H9 (cell line): ENCODE data around the gene QSOX1. TPM values are rescaled to one million over a fixed set of nuclear protein-coding genes. Genes with fewer than 3 reads are reported as not detected.

ENCODE experiments used
- DNase-seq: peaks from one replicate; pipeline ENCODE4 v3.0.0-alpha.2; 2017
- H2AFZ ChIP-seq: one replicate; pipeline ENCODE4 v1.6.1; 2013; ENCODE audit warnings: mild to moderate bottlenecking, low read length, control low read depth, moderate library complexity
- H2AK5ac ChIP-seq: 2 replicates; pipeline ENCODE4 v1.6.1; 2013; ENCODE audit warnings: low read length, control low read depth, mixed read lengths; ENCODE audit not compliant: insufficient read length
- H2BK120ac ChIP-seq: one replicate; pipeline ENCODE4 v1.6.1; 2013; ENCODE audit warnings: low read depth, mild to moderate bottlenecking, low read length, control low read depth, inconsistent platforms; ENCODE audit not compliant: poor library complexity, severe bottlenecking
- H2BK12ac ChIP-seq: 2 replicates; pipeline ENCODE4 v1.6.1; 2013; ENCODE audit warnings: low read length, control low read depth, mixed read lengths, low read depth; ENCODE audit not compliant: insufficient read length
- H2BK15ac ChIP-seq: 2 replicates; pipeline ENCODE4 v1.6.1; 2013; ENCODE audit warnings: low read depth, low read length, control low read depth
- H2BK20ac ChIP-seq: one replicate; pipeline ENCODE4 v1.6.1; 2013; ENCODE audit warnings: low read depth, mild to moderate bottlenecking, low read length, control low read depth, inconsistent platforms; ENCODE audit not compliant: poor library complexity, severe bottlenecking
- H2BK5ac ChIP-seq: 2 replicates; pipeline ENCODE4 v1.6.1; 2013; ENCODE audit warnings: low read length, control low read depth, mixed read lengths; ENCODE audit not compliant: insufficient read length
- H3K14ac ChIP-seq: 2 replicates; pipeline ENCODE4 v1.6.1; 2013; ENCODE audit warnings: low read length, control low read depth; ENCODE audit not compliant: insufficient read depth
- H3K18ac ChIP-seq: 2 replicates; pipeline ENCODE4 v1.6.1; 2013; ENCODE audit warnings: low read depth, mild to moderate bottlenecking, mixed read lengths, low read length, control low read depth; ENCODE audit not compliant: insufficient read length
- H3K23ac ChIP-seq: 2 replicates; pipeline ENCODE4 v1.6.1; 2013; ENCODE audit warnings: low read length, control low read depth, mixed read lengths, low read depth; ENCODE audit not compliant: insufficient read length
- H3K23me2 ChIP-seq: 2 replicates; pipeline ENCODE4 v1.6.1; 2013; ENCODE audit warnings: low read depth, mild to moderate bottlenecking, mixed read lengths, low read length, control low read depth; ENCODE audit not compliant: insufficient read length, poor library complexity, severe bottlenecking
- H3K27ac ChIP-seq: 2 replicates; pipeline ENCODE4 v1.5.1; 2013; ENCODE audit warnings: low read length, control low read depth, mixed read lengths, low read depth; ENCODE audit not compliant: insufficient read length
- H3K27me3 ChIP-seq: 2 replicates; pipeline ENCODE4 v1.6.1; 2013; ENCODE audit warnings: low read length, control low read depth, inconsistent platforms; ENCODE audit not compliant: insufficient read depth
- H3K4ac ChIP-seq: 2 replicates; pipeline ENCODE4 v1.6.1; 2013; ENCODE audit warnings: low read depth, mild to moderate bottlenecking, control low read depth, inconsistent platforms, low read length, moderate library complexity
- H3K4me1 ChIP-seq: 2 replicates; pipeline ENCODE4 v1.6.1; 2013; ENCODE audit warnings: low read length, control low read depth, inconsistent platforms; ENCODE audit not compliant: insufficient read depth
- H3K4me2 ChIP-seq: 2 replicates; pipeline ENCODE4 v1.6.1; 2013; ENCODE audit warnings: low read length, control low read depth, mixed read lengths; ENCODE audit not compliant: insufficient read length, insufficient read depth
- H3K56ac ChIP-seq: 2 replicates; pipeline ENCODE4 v1.6.1; 2013; ENCODE audit warnings: low read depth, mild to moderate bottlenecking, mixed read lengths, low read length, control low read depth; ENCODE audit not compliant: insufficient read length
- H3K79me1 ChIP-seq: 2 replicates; pipeline ENCODE4 v1.6.1; 2013; ENCODE audit warnings: low read depth, mild to moderate bottlenecking, moderate library complexity, low read length, control low read depth, inconsistent platforms; ENCODE audit not compliant: insufficient read depth, poor library complexity, severe bottlenecking
- H3K79me2 ChIP-seq: 2 replicates; pipeline ENCODE4 v1.6.1; 2013; ENCODE audit warnings: low read length, control low read depth, inconsistent platforms; ENCODE audit not compliant: insufficient read depth
- H3K9ac ChIP-seq: 2 replicates; pipeline ENCODE4 v1.6.1; 2013; ENCODE audit warnings: low read length, control low read depth, mixed read lengths; ENCODE audit not compliant: insufficient read length; ENCODE audit errors: extremely low read depth
- H3K9me3 ChIP-seq: one replicate; pipeline ENCODE4 v1.6.1; 2013; ENCODE audit warnings: low read depth, low read length, inconsistent platforms; ENCODE audit not compliant: control insufficient read depth
- H3T11ph ChIP-seq: one replicate; pipeline ENCODE4 v1.6.1; 2013; ENCODE audit warnings: mild to moderate bottlenecking, low read length, control low read depth, inconsistent platforms
- H4K20me1 ChIP-seq: one replicate; pipeline ENCODE4 v1.6.1; 2013; ENCODE audit not compliant: control insufficient read depth, insufficient read length, insufficient read depth
- H4K5ac ChIP-seq: 2 replicates; pipeline ENCODE4 v1.6.1; 2013; ENCODE audit warnings: low read depth, mild to moderate bottlenecking, mixed read lengths, low read length, control low read depth; ENCODE audit not compliant: insufficient read length
- H4K8ac ChIP-seq: replicated peaks from 2 replicates; pipeline ENCODE4 v1.6.1; 2013; ENCODE audit warnings: low read length, control low read depth, mixed read lengths, low read depth; ENCODE audit not compliant: insufficient read length
- H4K91ac ChIP-seq: 2 replicates; pipeline ENCODE4 v1.6.1; 2013; ENCODE audit warnings: low read depth, mild to moderate bottlenecking, moderate library complexity, mixed read lengths, low read length, control low read depth; ENCODE audit not compliant: insufficient read length
- H3K27ac Mint-ChIP-seq, 3 experiments: 2 replicates in 2 of 3; 3 replicates in 1 of 3; pipeline ENCODE4 v1.8.0; 2020 to 2021; ENCODE audit warnings: mixed read lengths in 3 of 3, mild to moderate bottlenecking in 1 of 3, moderate library complexity in 1 of 3
- H3K27me3 Mint-ChIP-seq: 2 replicates; pipeline ENCODE4 v1.8.0; 2021; ENCODE audit warnings: low read depth, mild to moderate bottlenecking, moderate library complexity, mixed read lengths
- H3K36me3 Mint-ChIP-seq, 3 experiments: 2 replicates in 2 of 3; 3 replicates in 1 of 3; pipeline ENCODE4 v1.8.0; 2020 to 2021; ENCODE audit warnings: low read depth in 3 of 3, mixed read lengths in 3 of 3; ENCODE audit not compliant: insufficient read depth in 1 of 3
- H3K4me1 Mint-ChIP-seq, 2 experiments: 2 replicates each; pipeline ENCODE4 v1.8.0; 2020; ENCODE audit warnings: mixed read lengths in 2 of 2
- H3K4me3 Mint-ChIP-seq, 2 experiments: 2 replicates in 1 of 2; 3 replicates in 1 of 2; pipeline ENCODE4 v1.8.0; 2020 to 2021; ENCODE audit warnings: mild to moderate bottlenecking in 2 of 2, mixed read lengths in 2 of 2, moderate library complexity in 1 of 2
- H3K9me3 Mint-ChIP-seq, 2 experiments: 2 replicates in 1 of 2; 3 replicates in 1 of 2; pipeline ENCODE4 v1.8.0; 2020; ENCODE audit warnings: mild to moderate bottlenecking in 2 of 2, mixed read lengths in 2 of 2, moderate library complexity in 1 of 2
- CTCF ChIP-seq: fragments of 200-600 bp; sonication (generic); conservative IDR thresholded peaks from 3 replicates; pipeline ENCODE4 v1.8.0; 2021; ENCODE audit warnings: antibody characterized with exemption, mild to moderate bottlenecking
- WGBS: extraction: QIAGEN DNeasy Blood & Tissue Kit; methylation state at CpG from one replicate; pipeline ENCODE4 v1.1.7; 2013; ENCODE audit warnings: missing lambda C conversion rate, low lambda C conversion rate, mixed read lengths; ENCODE audit not compliant: insufficient read length; ENCODE audit errors: extremely low coverage; 5-methylcytosine and 5-hydroxymethylcytosine counted together
- total RNA-seq: library from RNA; stranded (reverse); gene quantifications from 2 replicates; pipeline ENCODE4 v1.2.1, GENCODE V29; 2021

The QSOX1 gene
- total RNA-seq, 1 experiment from 2014 or later = 79.2 TPM

DNA sequence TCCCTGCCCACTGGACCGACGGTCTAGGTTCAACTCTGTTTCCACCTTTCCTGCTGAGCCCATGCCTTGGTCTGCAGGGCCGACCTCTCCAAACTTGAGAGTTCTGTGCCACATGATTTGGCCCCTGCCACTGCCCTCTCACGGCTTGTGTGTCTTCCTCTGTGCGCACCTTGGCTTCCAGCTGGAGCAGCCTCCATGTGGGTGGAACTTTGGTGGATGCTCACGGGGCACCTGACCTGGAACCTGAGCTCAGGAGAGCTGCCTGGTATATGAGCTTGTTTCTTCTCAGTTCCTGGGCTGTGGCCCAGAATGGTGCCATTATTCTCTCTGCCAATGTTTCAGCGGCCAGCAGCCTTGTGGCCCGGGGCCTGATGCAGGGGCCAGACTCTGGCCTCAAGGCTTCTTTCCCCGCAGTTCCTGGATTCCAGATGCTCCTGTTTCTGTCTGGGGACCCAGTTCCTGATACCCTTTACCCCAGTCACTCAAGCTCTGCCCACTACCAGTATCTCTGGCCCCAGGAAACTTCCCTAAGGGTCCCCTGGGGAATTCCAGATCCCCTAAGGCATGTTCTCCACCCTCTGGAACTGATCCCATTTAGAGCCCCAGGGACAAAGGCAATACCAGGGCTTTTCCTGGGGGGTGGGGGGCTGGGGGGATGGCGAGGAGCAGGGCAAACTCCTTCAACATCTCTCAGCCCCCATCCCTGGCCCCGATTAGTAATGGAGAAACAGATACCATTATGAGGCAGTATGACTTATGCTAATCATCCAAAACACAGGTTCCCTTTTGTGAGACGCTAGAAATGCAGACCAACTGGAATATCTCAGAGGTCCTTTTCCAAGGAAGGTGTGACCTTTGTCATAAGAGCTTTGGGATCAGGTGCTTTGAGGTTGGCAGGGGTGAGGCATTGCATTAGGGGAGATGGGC lies 11.1 kb downstream of the QSOX1 start:
- peak overlapping the region in 1 of 3 experiments; percentile 61; a peak in 2 of 7 replicates for H3K27ac Mint-ChIP-seq
- H3K4me1 Mint-ChIP-seq = peaks cover 49 to 51% of the 10 kb centered on the region in 2 experiments
- Histone ChIP-seq H3K18ac (no peak overlapping the region), H3K23me2 (no peaks in the 10 kb centered on the region), H3K79me2 (no peaks in the 10 kb centered on the region), H4K5ac (no peak overlapping the region), H3K79me1 (no peaks in the 10 kb centered on the region), H2BK5ac (no peak overlapping the region), H3K4me1 (peaks cover 2% of the 10 kb centered on the region), H4K20me1 (no peaks in the 10 kb centered on the region), H3T11ph (no peak overlapping the region), H2AFZ (no peak overlapping the region), H3K27ac (no peak overlapping the region), H3K9ac (no peak overlapping the region), H3K4ac (no peak overlapping the region), H2BK20ac (no peak overlapping the region), H4K91ac (no peak overlapping the region), H2BK15ac (no peak overlapping the region), H3K56ac (no peak overlapping the region), H3K4me2 (no peak overlapping the region), H3K27me3 (no peaks in the 10 kb centered on the region), H3K23ac (no peak overlapping the region), H2BK12ac (no peak overlapping the region), H3K9me3 (no peaks in the 10 kb centered on the region), H4K8ac (no peak overlapping the region), H3K14ac (no peak overlapping the region; the same call in 1 of the 2 replicates), H2BK120ac (no peak overlapping the region), H2AK5ac (no peak overlapping the region)
- WGBS = no CpG with 5 or more reads among the region's 12 CpGs
- peaks cover 5 to 7% (median 7%) of the 10 kb centered on the region in 3 experiments; a peak in 6 of 7 replicates for H3K36me3 Mint-ChIP-seq
- no peak for TF ChIP-seq CTCF
- no peak for DNase-seq
- no peak overlapping the region; a peak in 1 of 5 replicates for H3K4me3 Mint-ChIP-seq
- H3K27me3 Mint-ChIP-seq = no peaks in the 10 kb centered on the region
- H3K9me3 Mint-ChIP-seq = no peaks in the 10 kb centered on the region
